Kidney (tissue), 14 donors: ENCODE results near the gene TYRP1. TPM values are rescaled to one million over a fixed set of nuclear protein-coding genes. Genes with fewer than 3 reads are reported as not detected.

Experiments used
- DNase-seq, 5 donors: peaks; one replicate each; pipeline ENCODE4 v3.0.0-alpha.2; 2013 to 2020
- FAIRE-seq: peaks from 2 replicates; lab custom pipeline; 2012; peaks lifted over from hg19 to GRCh38; lab: Jason Lieb, UNC
- H3K27ac ChIP-seq, 2 donors: one replicate each; pipeline ENCODE4 v1.7.0; 2013; ENCODE audit warnings: low read depth in 2 of 2, low read length in 2 of 2, inconsistent platforms in 1 of 2
- H3K27me3 ChIP-seq: one replicate; pipeline ENCODE4 v1.7.1; 2013; ENCODE audit warnings: low read length, inconsistent platforms; ENCODE audit not compliant: control insufficient read depth, insufficient read depth
- H3K36me3 ChIP-seq, 3 donors: one replicate each; pipeline versions ENCODE4 v1.7.0 to v1.7.1; 2013; ENCODE audit warnings: low read length in 3 of 3, control low read depth in 1 of 3, inconsistent platforms in 1 of 3; ENCODE audit not compliant: insufficient read depth in 3 of 3, control insufficient read depth in 2 of 3
- H3K4me1 ChIP-seq, 3 donors: one replicate each; pipeline versions ENCODE4 v1.7.0 to v1.7.1; 2013; ENCODE audit warnings: low read length in 3 of 3, inconsistent platforms in 1 of 3, low read depth in 1 of 3; ENCODE audit not compliant: control insufficient read depth in 2 of 3, insufficient read depth in 2 of 3
- H3K4me3 ChIP-seq, 3 donors: one replicate each; pipeline versions ENCODE4 v1.7.0 to v1.8.1; 2013; ENCODE audit warnings: low read length in 3 of 3, control low read depth in 1 of 3, inconsistent platforms in 1 of 3
- H3K9ac ChIP-seq, 3 donors: one replicate each; pipeline versions ENCODE4 v1.7.0 to v1.7.1; 2013; ENCODE audit warnings: low read length in 3 of 3, control low read depth in 1 of 3, inconsistent platforms in 1 of 3
- H3K9me3 ChIP-seq, 3 donors: one replicate each; pipeline versions ENCODE4 v1.7.0 to v1.7.1; 2013; ENCODE audit warnings: low read length in 3 of 3, control low read depth in 1 of 3, inconsistent platforms in 1 of 3; ENCODE audit not compliant: control insufficient read depth in 2 of 3, insufficient read depth in 1 of 3
- CTCF ChIP-seq: IDR thresholded peaks from 3 replicates; pipeline ENCODE4 v1.5.1; 2012; ENCODE audit warnings: mild to moderate bottlenecking, moderate library complexity, borderline replicate concordance; ENCODE audit not compliant: insufficient read depth; ENCODE audit errors: extremely low read depth
- intact Hi-C: fragments of 100-400 bp; cut with DNase I; formaldehyde crosslinking; loops from one replicate; pipeline ENCODE4 v1.11.1; 2022
- polyA plus RNA-seq: library from polyadenylated mRNA; stranded (reverse); fragments of 350-450 nt; fragmentation: Illumina TruSeq; extraction: RNeasy Lipid Tissue Mini Kit (QIAGEN cat#74804); gene quantifications from one replicate; pipeline ENCODE4 v1.2.3, GENCODE V29; 2014; ENCODE audit warnings: low read depth, low replicate concordance; ENCODE audit not compliant: insufficient read depth
- total RNA-seq: library from RNA; stranded (reverse); fragmentation: NEBNext Ultra II Directional; extraction: Animal tissue kit (Norgen Biotek cat#: 25700); gene quantifications from one replicate; pipeline ENCODE4 v1.2.1, GENCODE V29; 2021
- donor health status: control.
- donor health status: control.
- donor health status: control.
- donor health status: control.
- donor health status: control.
- donor health status: DM: yes; HTN: yes; CAD: no.
- donor health status: Normal renal cell carcinoma (clear cell type).

The TYRP1 gene
- total and polyA plus RNA-seq, 2 donors from 2014 or later = 0.41 to 10.0 TPM

GRCh38 chr9:12737871-12738270 is 44.7 kb downstream of the TYRP1 start:
- H3K9ac ChIP-seq = no peak overlapping the region
- no peak overlapping the region for H3K27ac ChIP-seq
- no peaks in the 10 kb centered on the region for H3K4me1 ChIP-seq
- FAIRE-seq (no peak), DNase-seq (no peak)
- no peaks in the 10 kb centered on the region for H3K9me3 ChIP-seq
- intact Hi-C loops = no loop called here
- no peak for TF ChIP-seq CTCF
- H3K4me3 ChIP-seq = no peak overlapping the region
- no peaks in the 10 kb centered on the region for H3K27me3 ChIP-seq
- H3K36me3 ChIP-seq = no peaks in the 10 kb centered on the region

- Histone ChIP-seq H3K4me1 (no peaks in the 10 kb centered on the region), H3K9me3 (no peaks in the 10 kb centered on the region), H3K27me3 (no peaks in the 10 kb centered on the region), H3K27ac (no peak overlapping the region), H3K36me3 (no peaks in the 10 kb centered on the region), H3K9ac (no peak overlapping the region), H3K4me3 (no peak overlapping the region)
- DNase-seq = peak in 2 of 5 donors; percentile 63 to 69
- intact Hi-C loops = no loop called here
- no peak for TF ChIP-seq CTCF
- no peak for FAIRE-seq
Measured at GRCh38 chr9:12739014-12739652, 45.9 kb downstream of the TYRP1 start.

GRCh38 chr9:12740845-12741244 is 47.7 kb downstream of the TYRP1 start:
- no peaks in the 10 kb centered on the region for H3K9me3 ChIP-seq
- H3K4me3 ChIP-seq = no peak overlapping the region
- intact Hi-C loops = no loop called here
- no peak for TF ChIP-seq CTCF
- DNase-seq (no peak), FAIRE-seq (no peak)
- H3K27me3 ChIP-seq = no peaks in the 10 kb centered on the region
- H3K9ac ChIP-seq = no peak overlapping the region
- no peaks in the 10 kb centered on the region for H3K36me3 ChIP-seq
- H3K4me1 ChIP-seq = no peaks in the 10 kb centered on the region
- H3K27ac ChIP-seq = no peak overlapping the region

GRCh38 chr9:12748016-12748415 is 54.8 kb downstream of the TYRP1 start:
- DNase-seq (no peak), FAIRE-seq (no peak)
- no peak for TF ChIP-seq CTCF
- H3K27me3 ChIP-seq = no peaks in the 10 kb centered on the region
- H3K4me3 ChIP-seq = no peak overlapping the region
- no peaks in the 10 kb centered on the region for H3K36me3 ChIP-seq
- H3K9me3 ChIP-seq = no peaks in the 10 kb centered on the region
- H3K27ac ChIP-seq = no peak overlapping the region
- H3K9ac ChIP-seq = no peak overlapping the region
- no peaks in the 10 kb centered on the region for H3K4me1 ChIP-seq
- intact Hi-C loops = no loop called here
